ENCODE results near the gene KIAA0319L. TPM values are rescaled to one million over a fixed set of nuclear protein-coding genes. Genes with fewer than 3 reads are reported as not detected.

Gene KIAA0319L
- total RNA-seq, 6 donors from 2014 or later = 68.1 to 140 (median 107) TPM

DNA sequence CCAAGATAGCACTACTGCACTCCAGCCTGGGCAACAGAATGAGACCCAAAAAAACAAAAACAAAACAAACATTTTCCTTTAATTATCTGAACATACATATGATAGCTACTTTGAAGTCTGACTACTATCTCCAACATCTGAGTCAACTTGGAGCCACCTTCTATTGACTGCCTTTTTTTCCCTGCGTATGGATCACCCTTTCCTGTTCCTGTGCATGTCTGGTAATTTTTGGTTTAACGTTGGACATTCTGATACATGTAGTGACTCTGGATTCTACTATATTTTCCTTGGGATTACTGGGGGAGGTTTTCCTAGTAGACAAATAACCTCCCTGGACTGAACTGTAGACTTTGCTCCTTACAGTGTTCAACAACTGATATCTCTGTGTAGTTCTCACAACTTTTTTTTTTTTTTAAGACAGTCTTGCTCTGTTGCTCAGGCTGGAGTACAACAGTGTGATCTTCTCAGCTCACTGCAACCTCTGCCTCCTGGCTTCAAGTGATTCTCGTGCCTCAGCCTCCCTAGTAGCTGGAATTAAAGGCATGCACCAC is 70.3 kb downstream of the KIAA0319L start:
- WGBS, 2 donors = 93 to 97% methylated on average over 3 of the region's 3 CpGs
- no peak overlapping the region for H3K27ac ChIP-seq
- no peak for DNase-seq
- no peaks in the 10 kb centered on the region for H3K27me3 ChIP-seq
- no peak for ATAC-seq (ENCODE audit: low FRiP score in 2 of 2)
- no peaks in the 10 kb centered on the region for H3K9me3 ChIP-seq
- TF ChIP-seq, protein P1, sequence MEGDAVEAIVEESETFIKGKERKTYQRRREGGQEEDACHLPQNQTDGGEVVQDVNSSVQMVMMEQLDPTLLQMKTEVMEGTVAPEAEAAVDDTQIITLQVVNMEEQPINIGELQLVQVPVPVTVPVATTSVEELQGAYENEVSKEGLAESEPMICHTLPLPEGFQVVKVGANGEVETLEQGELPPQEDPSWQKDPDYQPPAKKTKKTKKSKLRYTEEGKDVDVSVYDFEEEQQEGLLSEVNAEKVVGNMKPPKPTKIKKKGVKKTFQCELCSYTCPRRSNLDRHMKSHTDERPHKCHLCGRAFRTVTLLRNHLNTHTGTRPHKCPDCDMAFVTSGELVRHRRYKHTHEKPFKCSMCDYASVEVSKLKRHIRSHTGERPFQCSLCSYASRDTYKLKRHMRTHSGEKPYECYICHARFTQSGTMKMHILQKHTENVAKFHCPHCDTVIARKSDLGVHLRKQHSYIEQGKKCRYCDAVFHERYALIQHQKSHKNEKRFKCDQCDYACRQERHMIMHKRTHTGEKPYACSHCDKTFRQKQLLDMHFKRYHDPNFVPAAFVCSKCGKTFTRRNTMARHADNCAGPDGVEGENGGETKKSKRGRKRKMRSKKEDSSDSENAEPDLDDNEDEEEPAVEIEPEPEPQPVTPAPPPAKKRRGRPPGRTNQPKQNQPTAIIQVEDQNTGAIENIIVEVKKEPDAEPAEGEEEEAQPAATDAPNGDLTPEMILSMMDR (IDR thresholded peaks at IDR 0.05) = no peak
- no peak for TF ChIP-seq POLR2A (IDR thresholded peaks at IDR 0.05)
- TF ChIP-seq EP300 (IDR thresholded peaks at IDR 0.05) = no peak
- no peak for TF ChIP-seq POLR2AphosphoS5 (IDR thresholded peaks at IDR 0.05)
- H3K36me3 ChIP-seq = no peaks in the 10 kb centered on the region
- H3K4me1 ChIP-seq = peaks cover 5 to 11% (median 9%) of the 10 kb centered on the region in 4 donors
- no peak overlapping the region for H3K4me3 ChIP-seq

DNA sequence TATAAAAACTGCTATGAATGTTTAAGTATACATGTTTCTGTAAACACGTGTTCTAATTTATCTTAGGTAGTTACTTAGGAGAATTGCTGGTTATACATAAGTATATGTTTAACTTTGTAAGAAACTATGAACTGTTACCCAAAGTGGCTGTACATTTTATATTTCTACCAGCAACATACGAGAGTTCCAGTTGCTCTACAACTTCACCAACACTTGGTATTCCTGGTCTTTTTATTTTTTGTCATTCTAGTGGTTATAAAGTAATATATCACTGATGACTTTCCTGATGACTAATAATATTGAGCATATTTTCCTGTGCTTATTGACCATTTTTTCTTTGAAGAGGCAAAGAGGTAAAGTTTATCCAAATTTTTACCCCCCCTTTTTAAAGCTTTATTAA is 76.0 kb downstream of the KIAA0319L start:
- Histone ChIP-seq H3K4me1 (no peaks in the 10 kb centered on the region), H3K27ac (no peak overlapping the region), H3K9me3 (no peaks in the 10 kb centered on the region), H3K27me3 (no peaks in the 10 kb centered on the region), H3K4me3 (no peak overlapping the region), H3K36me3 (peaks cover 0 to 19% (median 0%) of the 10 kb centered on the region in 4 donors)
- TF ChIP-seq, protein P1 (IDR thresholded peaks at IDR 0.05) = no peak
- TF ChIP-seq EP300 (IDR thresholded peaks at IDR 0.05) (no peak), POLR2A (IDR thresholded peaks at IDR 0.05) (no peak), POLR2AphosphoS5 (IDR thresholded peaks at IDR 0.05) (no peak)
- DNase-seq (no peak), ATAC-seq (ENCODE audit: low FRiP score in 2 of 2) (no peak)
- WGBS, 2 donors = 98 to 100% methylated on average over 2 of the region's 2 CpGs

DNA sequence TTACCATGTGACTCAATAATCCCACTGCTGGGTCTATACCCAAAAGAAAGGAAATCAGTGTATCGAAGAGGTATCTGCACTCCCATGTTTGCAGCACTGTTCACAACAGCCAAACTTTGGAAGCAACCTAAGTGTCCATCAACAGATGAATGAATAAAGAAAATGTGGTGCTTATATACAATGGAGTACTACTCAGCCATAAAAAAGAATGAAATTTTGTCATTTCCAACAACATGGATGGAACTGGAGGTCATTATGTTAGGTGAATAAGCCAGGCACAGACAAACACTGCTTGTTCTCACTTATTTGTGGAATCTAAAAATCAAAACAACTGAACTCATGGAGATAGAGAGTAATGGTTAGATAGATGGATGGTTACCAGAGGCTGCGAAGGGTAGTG is 79.3 kb downstream of the KIAA0319L start:
- Histone ChIP-seq H3K4me1 (no peaks in the 10 kb centered on the region), H3K27ac (no peak overlapping the region), H3K36me3 (peaks cover 0 to 40% (median 7%) of the 10 kb centered on the region in 4 donors), H3K9me3 (no peaks in the 10 kb centered on the region), H3K4me3 (no peak overlapping the region), H3K27me3 (no peaks in the 10 kb centered on the region)
- 94 to 98% methylated on average over 2 of the region's 2 CpGs for WGBS, 2 donors
- ATAC-seq (ENCODE audit: low FRiP score in 2 of 2) = no peak
- TF ChIP-seq POLR2AphosphoS5 (IDR thresholded peaks at IDR 0.05) = no peak
- TF ChIP-seq, protein P1 (IDR thresholded peaks at IDR 0.05) = no peak
- TF ChIP-seq POLR2A (IDR thresholded peaks at IDR 0.05) = no peak
- TF ChIP-seq EP300 (IDR thresholded peaks at IDR 0.05) = no peak
- DNase-seq = no peak

DNA sequence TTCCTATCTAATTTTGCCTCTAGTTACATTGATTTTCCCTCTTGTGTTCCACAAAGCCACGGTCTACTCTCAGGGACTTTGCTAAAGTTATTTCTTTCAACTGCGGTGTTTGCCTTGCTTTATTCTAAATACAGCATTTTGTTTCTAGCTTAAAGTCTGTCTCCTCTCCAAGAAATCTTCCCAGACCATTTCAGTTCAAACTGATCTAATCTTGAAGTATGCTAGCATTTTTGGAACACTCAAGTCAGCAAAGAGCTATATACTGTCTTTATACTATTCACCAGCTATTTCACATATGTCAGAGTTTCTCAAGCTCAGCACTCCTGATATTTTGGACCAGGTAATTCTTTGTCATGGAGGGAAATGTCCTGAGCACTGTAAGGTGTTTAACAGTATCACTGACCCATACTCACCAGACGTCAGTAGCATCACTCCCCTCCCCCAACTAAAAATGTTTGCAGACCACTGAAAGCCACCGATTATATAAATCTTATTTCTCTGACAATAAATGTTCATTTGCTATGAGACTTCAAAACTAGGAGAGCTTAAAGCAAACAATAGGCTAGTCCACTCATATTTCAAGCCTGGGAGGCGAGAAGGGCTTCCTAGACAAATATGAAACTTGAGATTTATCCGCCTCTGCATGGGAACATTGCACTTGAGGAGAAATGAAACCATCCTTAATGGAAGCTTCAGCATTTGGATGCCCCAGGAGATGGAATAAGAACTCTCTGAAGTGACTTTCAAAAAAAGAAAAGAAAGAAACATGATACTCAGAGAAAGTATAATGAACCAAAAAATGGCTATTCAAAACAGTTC is 81.1 kb downstream of the KIAA0319L start:
- 70 to 87% methylated on average over 6 of the region's 6 CpGs for WGBS, 2 donors

More for the DNA sequence above, 81.1 kb downstream of the KIAA0319L start:
- DNase-seq (no peak), ATAC-seq (ENCODE audit: low FRiP score in 2 of 2) (no peak)
- Histone ChIP-seq H3K9me3 (no peaks in the 10 kb centered on the region), H3K4me1 (no peaks in the 10 kb centered on the region), H3K27ac (peak overlapping the region in 1 of 4 donors; percentile 15), H3K27me3 (no peaks in the 10 kb centered on the region), H3K36me3 (peaks cover 0 to 51% (median 10%) of the 10 kb centered on the region in 4 donors), H3K4me3 (no peak overlapping the region)
- no peak for TF ChIP-seq EP300 (IDR thresholded peaks at IDR 0.05)
- TF ChIP-seq POLR2AphosphoS5 (IDR thresholded peaks at IDR 0.05) = no peak
- TF ChIP-seq POLR2A (IDR thresholded peaks at IDR 0.05) = no peak
- TF ChIP-seq, protein P1 (IDR thresholded peaks at IDR 0.05) = no peak

All from upper lobe of left lung (tissue), 6 donors.